Naive thymus-derived CD4-positive, alpha-beta T cell (primary cell): ENCODE results near the gene TOP1. TPM values are rescaled to one million over a fixed set of nuclear protein-coding genes. Genes with fewer than 3 reads are reported as not detected.

Experiments
- ATAC-seq: fragments of 150-1000 bp; cut with Tn5 transposase; 2 replicates; pipeline ENCODE4 v1.10.0; 2021; ENCODE audit warnings: mild to moderate bottlenecking, moderate library complexity
- CTCF ChIA-PET: fragments of 350-600 bp; sonication (Branson Sonifier 250); formaldehyde crosslinking; loops from one replicate; lab custom pipeline; 2021; ENCODE audit warnings: antibody characterized with exemption; lab: Charles Lee
- POLR2A ChIA-PET: fragments of 350-600 bp; sonication (Branson Sonifier 250); formaldehyde crosslinking; loops from one replicate; lab custom pipeline; 2021; ENCODE audit warnings: antibody characterized with exemption, inconsistent platforms; lab: Charles Lee
- DNase-seq, 9 donors: peaks; one replicate each; pipeline versions ENCODE4 v3.0.0 to v3.0.0-alpha.2; 2020 to 2022; ENCODE audit warnings: mixed read lengths in 1 of 9
- H3K27ac ChIP-seq: one replicate; pipeline ENCODE4 v1.7.0; 2013; ENCODE audit warnings: mild to moderate bottlenecking, low read depth, low read length, moderate library complexity
- H3K27me3 ChIP-seq, 2 donors: one replicate each; pipeline ENCODE4 v1.7.0; 2013; ENCODE audit warnings: low read length in 2 of 2, mild to moderate bottlenecking in 2 of 2, moderate library complexity in 2 of 2; ENCODE audit not compliant: control insufficient read depth in 2 of 2, insufficient read depth in 2 of 2
- H3K36me3 ChIP-seq, 3 experiments: 1 replicate in 2 of 3; 2 replicates in 1 of 3; pipeline ENCODE4 v1.7.0; 2013; ENCODE audit warnings: low read length in 3 of 3, mild to moderate bottlenecking in 3 of 3, moderate library complexity in 1 of 3; ENCODE audit not compliant: insufficient read depth in 3 of 3, control insufficient read depth in 2 of 3
- H3K4me1 ChIP-seq, 2 donors: one replicate each; pipeline ENCODE4 v1.7.0; 2013; ENCODE audit warnings: low read length in 2 of 2, mild to moderate bottlenecking in 2 of 2, moderate library complexity in 1 of 2; ENCODE audit not compliant: control insufficient read depth in 2 of 2, insufficient read depth in 2 of 2
- H3K4me3 ChIP-seq: 2 replicates; pipeline ENCODE4 v1.7.0; 2013; ENCODE audit warnings: mild to moderate bottlenecking, low read length
- H3K9me3 ChIP-seq, 3 experiments: 1 replicate in 2 of 3; 2 replicates in 1 of 3; pipeline ENCODE4 v1.7.0; 2013; ENCODE audit warnings: low read length in 3 of 3; ENCODE audit not compliant: control insufficient read depth in 2 of 3
- H3K27ac Mint-ChIP-seq, 9 donors: one replicate each; pipeline ENCODE4 v1.8.0; 2020 to 2022; ENCODE audit warnings: mixed read lengths in 9 of 9, mild to moderate bottlenecking in 8 of 9, moderate library complexity in 5 of 9, inconsistent platforms in 2 of 9
- H3K27me3 Mint-ChIP-seq, 5 donors: one replicate each; pipeline ENCODE4 v1.8.0; 2021 to 2022; ENCODE audit warnings: mixed read lengths in 5 of 5, mild to moderate bottlenecking in 1 of 5
- H3K36me3 Mint-ChIP-seq, 5 donors: one replicate each; pipeline ENCODE4 v1.8.0; 2020 to 2022; ENCODE audit warnings: mixed read lengths in 5 of 5, mild to moderate bottlenecking in 3 of 5, inconsistent platforms in 1 of 5
- H3K4me1 Mint-ChIP-seq, 7 donors: one replicate each; pipeline ENCODE4 v1.8.0; 2020 to 2022; ENCODE audit warnings: mixed read lengths in 7 of 7, mild to moderate bottlenecking in 3 of 7, inconsistent platforms in 1 of 7
- H3K4me3 Mint-ChIP-seq, 10 donors: one replicate each; pipeline ENCODE4 v1.8.0; 2020 to 2022; ENCODE audit warnings: mild to moderate bottlenecking in 10 of 10, mixed read lengths in 10 of 10, moderate library complexity in 6 of 10, inconsistent platforms in 2 of 10
- H3K9me3 Mint-ChIP-seq, 11 donors: one replicate each; pipeline ENCODE4 v1.8.0; 2020 to 2022; ENCODE audit warnings: mixed read lengths in 11 of 11, mild to moderate bottlenecking in 4 of 11, inconsistent platforms in 1 of 11, moderate library complexity in 1 of 11
- intact Hi-C, 2 donors: fragments of 100-400 bp; cut with micrococcal nuclease; formaldehyde crosslinking; loops; one replicate each; pipeline ENCODE4 v1.15.1; 2023
- polyA plus RNA-seq, 2 donors: library from polyadenylated mRNA; unstranded; fragments of 300-500 nt; fragmentation: Illumina TruSeq; gene quantifications; one replicate each; pipeline ENCODE4 v1.2.3, GENCODE V29; 2021
- total RNA-seq, 6 experiments: library from RNA in 5 of 6; stranded (reverse) in 5 of 6; gene quantifications; 1 replicate in 5 of 6; 2 replicates in 1 of 6; pipeline ENCODE4 v1.2.3 and lab custom pipeline; 2021 to 2026

The TOP1 gene
- total and polyA plus RNA-seq, 7 experiments from 2014 or later: 10.2 to 82.8 (median 33.3) TPM

DNA sequence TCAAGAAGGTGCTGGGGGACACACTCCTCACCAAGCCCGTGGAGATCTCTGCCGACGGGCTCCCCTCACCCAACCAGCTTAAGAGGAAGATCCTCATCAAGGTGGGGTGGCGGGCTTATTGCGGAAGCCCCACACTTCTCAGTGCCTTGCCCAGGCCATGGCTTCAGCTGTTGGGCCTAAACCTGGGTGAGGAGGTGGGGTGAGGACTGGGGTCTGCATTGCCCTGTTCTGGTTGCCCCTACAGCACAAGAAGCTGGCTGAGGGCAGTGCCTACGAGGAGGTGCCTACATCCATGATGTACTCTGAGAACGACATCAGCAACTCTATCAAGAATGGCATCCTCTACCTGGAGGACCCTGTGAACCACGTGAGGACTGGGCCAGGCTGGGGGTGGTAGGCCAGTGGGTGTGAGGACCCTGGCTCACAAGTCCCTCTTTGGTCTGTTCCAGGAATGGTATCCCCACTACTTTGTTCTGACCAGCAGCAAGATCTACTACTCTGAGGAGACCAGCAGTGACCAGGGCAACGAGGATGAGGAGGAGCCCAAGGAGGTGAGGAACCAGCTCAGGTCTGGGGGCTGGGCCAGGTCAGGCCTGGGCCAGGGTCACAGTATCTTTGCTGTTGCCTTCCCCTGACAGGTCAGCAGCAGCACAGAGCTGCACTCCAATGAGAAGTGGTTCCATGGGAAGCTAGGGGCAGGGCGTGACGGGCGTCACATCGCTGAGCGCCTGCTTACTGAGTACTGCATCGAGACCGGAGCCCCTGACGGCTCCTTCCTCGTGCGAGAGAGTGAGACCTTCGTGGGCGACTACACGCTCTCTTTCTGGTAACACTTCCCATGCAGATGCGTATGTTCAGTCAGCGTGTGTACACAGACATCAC, 136.6 kb downstream of the TOP1 start:
- Mint-ChIP-seq H3K27ac (peak overlapping the region in 8 of 9 donors; percentile 42 to 94 (median 74)), H3K4me3 (peak overlapping the region in 1 of 10 donors; percentile 20), H3K36me3 (peaks cover 31 to 73% (median 36%) of the 10 kb centered on the region in 5 donors), H3K27me3 (no peaks in the 10 kb centered on the region), H3K9me3 (peaks cover 0 to 1% (median 0%) of the 10 kb centered on the region in 11 donors), H3K4me1 (peaks cover 35 to 55% (median 52%) of the 10 kb centered on the region in 7 donors)
- H3K27me3 ChIP-seq: no peaks in the 10 kb centered on the region
- DNase-seq: no peak
- peaks cover 28 to 37% of the 10 kb centered on the region in 2 donors for H3K4me1 ChIP-seq
- no peaks in the 10 kb centered on the region for H3K9me3 ChIP-seq
- no peak for ATAC-seq
- intact Hi-C loops: no loop called here
- ChIA-PET POLR2A (interaction anchor here (0.6 to 30.3 kb wide), 3 partner anchors 8 to 104 kb away, joined by 3 to 604 read pairs (median 19); partner anchors contain the start of gene PLCG1), CTCF (interaction anchor here (2.7 kb wide), 1 partner anchor 30 kb away, joined by 11 read pairs; no protein-coding TSS in a partner anchor)
- H3K4me3 ChIP-seq: no peak overlapping the region
- H3K27ac ChIP-seq: peak overlapping the region; percentile 43
- H3K36me3 ChIP-seq: peaks cover 68 to 97% (median 76%) of the 10 kb centered on the region in 3 experiments

DNA sequence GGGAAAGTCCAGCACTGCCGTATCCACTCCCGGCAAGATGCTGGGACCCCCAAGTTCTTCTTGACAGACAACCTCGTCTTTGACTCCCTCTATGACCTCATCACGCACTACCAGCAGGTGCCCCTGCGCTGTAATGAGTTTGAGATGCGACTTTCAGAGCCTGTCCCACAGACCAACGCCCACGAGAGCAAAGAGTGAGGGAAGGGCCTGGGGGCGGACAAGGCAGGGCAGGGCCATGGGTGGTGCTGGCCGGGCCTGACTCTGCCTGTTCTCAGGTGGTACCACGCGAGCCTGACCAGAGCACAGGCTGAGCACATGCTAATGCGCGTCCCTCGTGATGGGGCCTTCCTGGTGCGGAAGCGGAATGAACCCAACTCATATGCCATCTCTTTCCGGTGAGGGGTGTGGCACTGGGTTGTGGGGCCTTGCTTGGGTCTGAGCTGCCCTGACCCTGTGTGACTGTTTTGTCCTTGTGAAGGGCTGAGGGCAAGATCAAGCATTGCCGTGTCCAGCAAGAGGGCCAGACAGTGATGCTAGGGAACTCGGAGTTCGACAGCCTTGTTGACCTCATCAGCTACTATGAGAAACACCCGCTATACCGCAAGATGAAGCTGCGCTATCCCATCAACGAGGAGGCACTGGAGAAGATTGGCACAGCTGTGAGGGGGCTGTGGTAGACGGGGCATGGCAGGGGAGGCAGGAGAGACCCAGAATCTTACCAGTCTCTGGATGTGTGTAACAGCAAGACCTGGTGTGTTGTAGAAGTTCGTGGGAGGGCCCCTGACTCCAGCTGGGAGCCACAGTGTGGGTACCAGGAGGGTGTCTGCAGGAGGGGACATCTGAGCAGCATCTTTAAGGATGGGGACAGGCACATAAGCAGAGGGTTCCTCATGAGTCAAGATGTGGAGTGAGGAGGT, 137.8 kb downstream of the TOP1 start:
- Histone ChIP-seq H3K4me3 (no peak overlapping the region), H3K9me3 (no peaks in the 10 kb centered on the region), H3K27ac (peak overlapping the region; percentile 57), H3K27me3 (no peaks in the 10 kb centered on the region), H3K36me3 (peaks cover 71 to 97% (median 80%) of the 10 kb centered on the region in 3 experiments), H3K4me1 (peaks cover 17 to 26% of the 10 kb centered on the region in 2 donors)
- no peak overlapping the region for H3K4me3 Mint-ChIP-seq
- CTCF ChIA-PET: interaction anchor here (0.7 to 2.7 kb wide), 2 partner anchors 15 to 31 kb away, joined by 4 to 11 read pairs; no protein-coding TSS in a partner anchor
- H3K4me1 Mint-ChIP-seq: peaks cover 26 to 53% (median 47%) of the 10 kb centered on the region in 7 donors
- ATAC-seq (no peak), DNase-seq (no peak)
- H3K27ac Mint-ChIP-seq: peak overlapping the region; percentile 62 to 95 (median 77)
- H3K27me3 Mint-ChIP-seq: no peaks in the 10 kb centered on the region
- H3K36me3 Mint-ChIP-seq: peaks cover 27 to 74% (median 33%) of the 10 kb centered on the region in 5 donors
- intact Hi-C loops: no loop called here
- POLR2A ChIA-PET: interaction anchor here (3.3 to 30.3 kb wide), 2 partner anchors 10 to 26 kb away, joined by 19 to 604 read pairs; partner anchors contain the start of gene PLCG1
- H3K9me3 Mint-ChIP-seq: peaks cover 0 to 1% (median 0%) of the 10 kb centered on the region in 11 donors

DNA sequence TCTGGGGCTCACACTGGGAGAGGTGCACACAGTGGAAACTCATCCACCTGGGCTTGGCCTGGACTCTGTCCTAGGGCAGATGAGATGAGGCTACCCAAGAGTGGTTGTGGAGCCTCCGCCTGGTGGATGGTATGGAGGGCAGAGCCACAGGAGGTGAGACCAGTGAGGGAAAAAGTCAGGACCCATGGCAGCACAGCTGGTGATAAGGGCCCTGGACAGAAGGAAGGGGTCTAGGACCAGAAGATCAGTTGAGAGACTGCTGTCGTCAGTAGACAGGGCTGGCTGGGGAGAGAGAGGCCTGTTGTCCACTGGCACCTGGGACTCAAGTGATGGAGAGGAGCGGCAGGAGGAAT, 138.5 kb downstream of the TOP1 start:
- H3K27me3 ChIP-seq: no peaks in the 10 kb centered on the region
- Mint-ChIP-seq H3K4me3 (no peak overlapping the region), H3K36me3 (peaks cover 27 to 76% (median 38%) of the 10 kb centered on the region in 5 donors), H3K4me1 (peaks cover 26 to 53% (median 47%) of the 10 kb centered on the region in 7 donors), H3K27me3 (no peaks in the 10 kb centered on the region), H3K9me3 (peaks cover 0 to 1% (median 0%) of the 10 kb centered on the region in 11 donors), H3K27ac (peak overlapping the region; percentile 24 to 95 (median 89))
- no peak overlapping the region for H3K4me3 ChIP-seq
- no peaks in the 10 kb centered on the region for H3K9me3 ChIP-seq
- ChIA-PET POLR2A (interaction anchor here (3.3 to 30.3 kb wide), 2 partner anchors 10 to 27 kb away, joined by 19 to 604 read pairs; partner anchors contain the start of gene PLCG1), CTCF (interaction anchor here (2.7 kb wide), 1 partner anchor 31 kb away, joined by 11 read pairs; no protein-coding TSS in a partner anchor)
- ATAC-seq (no peak), DNase-seq (no peak)
- peaks cover 71 to 98% (median 80%) of the 10 kb centered on the region in 3 experiments for H3K36me3 ChIP-seq
- intact Hi-C loops: no loop called here
- H3K27ac ChIP-seq: peak overlapping the region; percentile 57
- peaks cover 11 to 20% of the 10 kb centered on the region in 2 donors for H3K4me1 ChIP-seq

- Mint-ChIP-seq H3K9me3 (peaks cover 0 to under 1% (median 0%) of the 10 kb centered on the region in 11 donors), H3K36me3 (peaks cover 27 to 75% (median 38%) of the 10 kb centered on the region in 5 donors), H3K27me3 (no peaks in the 10 kb centered on the region), H3K4me3 (no peak overlapping the region), H3K27ac (peak overlapping the region; percentile 46 to 95 (median 89)), H3K4me1 (peaks cover 25 to 52% (median 45%) of the 10 kb centered on the region in 7 donors)
- H3K4me3 ChIP-seq: no peak overlapping the region
- peak overlapping the region; percentile 57 for H3K27ac ChIP-seq
- POLR2A ChIA-PET: interaction anchor here (3.3 to 30.3 kb wide), 2 partner anchors 11 to 28 kb away, joined by 19 to 604 read pairs; partner anchors contain the start of gene PLCG1
- peaks cover 76 to 98% (median 78%) of the 10 kb centered on the region in 3 experiments for H3K36me3 ChIP-seq
- intact Hi-C loops: no loop called here
- H3K4me1 ChIP-seq: peaks cover 5 to 14% of the 10 kb centered on the region in 2 donors
- ATAC-seq: no peak
- H3K9me3 ChIP-seq: no peaks in the 10 kb centered on the region
- no peaks in the 10 kb centered on the region for H3K27me3 ChIP-seq
- no peak for DNase-seq
- CTCF ChIA-PET: interaction anchor here (2.7 kb wide), 1 partner anchor 32 kb away, joined by 11 read pairs; no protein-coding TSS in a partner anchor
Measured at GRCh38 chr20:41167481-41168253, 139.0 kb downstream of the TOP1 start.

DNA sequence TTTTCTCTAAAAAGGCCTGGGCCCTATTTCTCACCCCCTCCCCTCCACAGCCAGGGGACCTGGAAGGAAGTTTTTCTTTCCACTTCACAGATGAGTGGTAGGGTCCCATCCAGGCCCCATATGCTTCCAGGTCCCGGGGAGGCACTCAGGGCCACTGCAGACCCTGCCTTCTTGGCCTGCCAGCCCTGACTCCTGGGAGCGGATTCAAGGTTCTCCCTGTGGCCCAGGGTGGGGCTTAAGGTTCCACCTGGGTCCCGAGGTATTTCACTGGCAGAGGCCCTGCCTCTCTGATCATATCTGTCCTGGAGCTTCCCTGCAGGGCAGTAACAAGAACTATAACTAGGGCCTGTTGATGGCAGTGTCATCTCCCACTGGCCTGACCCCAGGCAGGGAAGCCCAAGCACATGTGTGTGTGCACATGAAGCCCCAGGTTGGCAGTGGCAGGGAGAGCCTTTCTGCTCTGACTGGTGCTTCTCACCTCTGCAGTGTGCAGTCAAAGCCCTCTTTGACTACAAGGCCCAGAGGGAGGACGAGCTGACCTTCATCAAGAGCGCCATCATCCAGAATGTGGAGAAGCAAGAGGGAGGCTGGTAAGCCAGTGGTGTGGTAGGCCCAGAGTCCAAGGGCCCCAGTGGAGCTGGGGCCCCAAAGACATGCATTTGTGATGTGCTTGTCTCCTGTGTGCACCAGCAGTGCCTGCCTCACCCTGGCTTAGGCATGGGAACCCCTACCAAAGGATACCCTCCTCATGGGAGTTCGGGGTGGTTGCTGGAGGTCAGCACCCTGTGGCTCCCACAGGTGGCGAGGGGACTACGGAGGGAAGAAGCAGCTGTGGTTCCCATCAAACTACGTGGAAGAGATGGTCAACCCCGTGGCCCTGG, 139.9 kb downstream of the TOP1 start:
- peak overlapping the region; percentile 57 for H3K27ac ChIP-seq
- Mint-ChIP-seq H3K4me1 (peaks cover 26 to 53% (median 41%) of the 10 kb centered on the region in 7 donors), H3K9me3 (no peaks in the 10 kb centered on the region), H3K4me3 (no peak overlapping the region), H3K27ac (peak overlapping the region; percentile 36 to 93 (median 62)), H3K27me3 (no peaks in the 10 kb centered on the region), H3K36me3 (peaks cover 26 to 79% (median 39%) of the 10 kb centered on the region in 5 donors)
- ATAC-seq (no peak), DNase-seq (no peak)
- ChIA-PET CTCF (interaction anchor here (1.1 kb wide), 1 partner anchor 21 kb away, joined by 3 read pairs; no protein-coding TSS in a partner anchor), POLR2A (interaction anchor here (3.3 to 30.3 kb wide), 2 partner anchors 12 to 28 kb away, joined by 19 to 604 read pairs; partner anchors contain the start of gene PLCG1)
- H3K4me3 ChIP-seq: no peak overlapping the region
- peaks cover 0 to 10% of the 10 kb centered on the region in 2 donors for H3K4me1 ChIP-seq
- no peaks in the 10 kb centered on the region for H3K27me3 ChIP-seq
- intact Hi-C loops: no loop called here
- H3K36me3 ChIP-seq: peaks cover 71 to 98% (median 74%) of the 10 kb centered on the region in 3 experiments
- no peaks in the 10 kb centered on the region for H3K9me3 ChIP-seq
